Mucosa of rectum (tissue), 2 donors: Measurements from ENCODE around the gene KLRB1.
"Not testable (repeated sequence)": the region's sequence is repeated elsewhere in the genome, so short reads cannot be mapped to it uniquely, and the experiment has no call there.

ENCODE experiments used
- H3K27ac ChIP-seq, 2 donors: one replicate each; pipeline ENCODE4 v1.7.0; 2013; ENCODE audit warnings: inconsistent platforms in 2 of 2, low read depth in 2 of 2, low read length in 2 of 2
- H3K27me3 ChIP-seq, 2 donors: one replicate each; pipeline ENCODE4 v1.7.0; 2013; ENCODE audit warnings: low read length in 2 of 2; ENCODE audit not compliant: control insufficient read depth in 2 of 2, insufficient read depth in 2 of 2
- H3K36me3 ChIP-seq, 2 donors: one replicate each; pipeline ENCODE4 v1.7.0; 2013; ENCODE audit warnings: low read length in 2 of 2; ENCODE audit not compliant: control insufficient read depth in 2 of 2, insufficient read depth in 2 of 2
- H3K4me1 ChIP-seq, 2 donors: one replicate each; pipeline ENCODE4 v1.7.0; 2013; ENCODE audit warnings: low read length in 2 of 2, mild to moderate bottlenecking in 1 of 2; ENCODE audit not compliant: control insufficient read depth in 2 of 2, insufficient read depth in 2 of 2
- H3K4me3 ChIP-seq, 2 donors: one replicate each; pipeline ENCODE4 v1.7.0; 2013; ENCODE audit warnings: low read length in 2 of 2
- H3K9ac ChIP-seq, 2 donors: one replicate each; pipeline ENCODE4 v1.7.0; 2013; ENCODE audit warnings: low read length in 2 of 2, low read depth in 1 of 2, mild to moderate bottlenecking in 1 of 2
- H3K9me3 ChIP-seq, 2 donors: one replicate each; pipeline ENCODE4 v1.7.0; 2013; ENCODE audit warnings: low read length in 2 of 2; ENCODE audit not compliant: control insufficient read depth in 2 of 2
- donor health status: healthy.
- donor health status: Normal muscosa, but diverticular disease.

KLRB1 gene

DNA sequence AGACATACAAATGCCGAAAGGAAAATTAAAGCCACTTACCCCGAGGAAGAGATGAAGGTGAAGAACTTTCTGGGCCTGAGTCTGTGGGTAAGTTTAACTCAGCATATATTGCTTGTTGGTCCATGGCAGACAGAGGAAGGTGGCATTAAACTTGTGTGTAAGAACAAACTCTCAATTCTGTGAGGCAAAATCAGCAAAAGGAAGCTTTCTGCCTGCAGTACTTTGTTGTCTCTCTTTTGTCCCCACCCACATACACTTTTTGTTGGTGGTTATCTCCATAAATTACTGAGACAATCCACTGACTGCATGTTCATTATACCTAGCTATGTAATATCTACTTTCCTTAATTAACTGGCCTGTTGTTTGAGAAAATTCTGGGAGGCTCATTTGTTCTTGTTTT, at the start of gene KLRB1:
Gene KLRB1, minus strand, starts transcription at position 201 of the 400 bp plus-strand sequence. Its CDS starts 77 bp downstream, at position 124.
- Histone ChIP-seq H3K9ac (peak within 1 kb of the TSS in 1 of 2 donors; percentile 26), H3K36me3 (no peaks in the 10 kb centered on the region), H3K27ac (no peak within 1 kb of the TSS)

DNA sequence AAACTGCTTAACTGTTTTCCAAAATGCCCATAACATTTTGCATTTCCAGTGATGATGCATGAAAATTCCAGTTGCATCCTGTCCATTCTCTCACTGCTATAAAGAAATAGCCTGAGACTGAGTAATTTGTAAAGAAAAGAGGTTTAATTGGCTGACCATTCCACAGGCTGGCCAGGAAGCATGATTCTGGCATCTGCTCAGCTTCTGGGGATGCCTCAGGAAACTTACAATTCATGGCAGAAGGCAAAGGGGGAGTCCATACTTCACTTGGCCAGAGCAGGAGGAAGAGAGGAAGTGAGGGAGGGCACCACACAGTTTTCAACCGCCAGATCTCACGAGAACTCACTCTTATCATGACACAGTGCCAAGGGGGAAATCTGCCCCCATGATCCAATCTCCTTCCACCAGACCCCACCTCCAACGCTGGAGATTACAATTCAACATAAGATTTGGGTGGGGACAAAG, 43.6 kb upstream of the KLRB1 start:
- Histone ChIP-seq H3K27me3 (no peaks in the 10 kb centered on the region), H3K36me3 (peaks cover 0 to 14% of the 10 kb centered on the region in 2 donors), H3K9me3 (no peaks in the 10 kb centered on the region), H3K4me1 (peaks cover 9 to 13% of the 10 kb centered on the region in 2 donors), H3K4me3 (peak overlapping the region in 1 of 2 donors; percentile 93), H3K9ac (no peak overlapping the region), H3K27ac (peak overlapping the region; percentile 41 to 91)

More for the DNA sequence above, at the start of gene KLRB1:
- H3K4me1 ChIP-seq, result no peaks in the 10 kb centered on the region
- H3K27me3 ChIP-seq, result no peaks in the 10 kb centered on the region
- peak within 1 kb of the TSS in 1 of 2 donors; percentile 22 for H3K4me3 ChIP-seq
- no peaks in the 10 kb centered on the region for H3K9me3 ChIP-seq

DNA sequence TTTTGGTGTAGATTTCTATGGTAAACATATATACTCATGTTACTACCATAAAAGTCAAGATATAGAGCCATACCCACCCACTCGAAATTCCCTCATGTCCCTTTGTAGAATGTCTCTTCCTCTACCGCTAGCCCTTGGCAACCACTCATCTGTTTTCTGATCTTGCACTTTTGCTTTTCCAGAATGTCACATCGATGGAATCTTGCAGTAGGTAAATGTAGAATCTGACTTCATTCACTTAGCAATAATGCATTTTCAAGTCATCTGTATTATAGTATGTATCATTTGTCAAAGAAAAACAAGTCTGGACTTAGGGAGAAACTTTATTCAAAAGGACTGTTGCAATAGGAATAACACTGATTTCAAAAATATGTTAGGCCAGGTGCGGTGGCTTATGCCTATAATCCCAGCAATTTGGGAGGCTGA, 42.4 kb upstream of the KLRB1 start:
- Histone ChIP-seq H3K36me3 (peaks cover 0 to 13% of the 10 kb centered on the region in 2 donors), H3K4me3 (peak overlapping the region; percentile 41 to 93), H3K9me3 (no peaks in the 10 kb centered on the region), H3K27ac (peak overlapping the region; percentile 83 to 91), H3K4me1 (peaks cover 9 to 13% of the 10 kb centered on the region in 2 donors), H3K27me3 (no peaks in the 10 kb centered on the region), H3K9ac (peak overlapping the region; percentile 46 to 86)

DNA sequence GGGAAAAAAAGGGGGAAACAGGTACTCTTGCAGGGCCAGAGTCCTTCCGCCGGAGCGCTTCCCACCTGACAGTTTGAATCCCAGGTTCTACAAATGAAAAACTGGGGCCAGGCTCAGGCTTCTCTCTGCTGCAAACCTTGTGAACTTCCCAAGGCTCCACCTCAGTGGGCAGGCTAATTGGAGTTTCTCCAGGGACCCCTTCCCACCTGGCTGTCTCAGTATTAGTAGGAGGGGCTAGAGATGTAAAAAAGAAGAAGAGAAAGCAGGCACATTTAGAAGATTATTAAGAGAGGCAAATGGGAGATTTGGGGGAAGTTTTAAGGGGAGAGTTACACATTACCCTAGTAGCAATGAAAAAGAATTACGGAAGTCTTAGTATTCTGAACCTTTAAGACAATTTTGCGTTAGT, 41.8 kb upstream of the KLRB1 start:
- Histone ChIP-seq H3K27me3 (no peaks in the 10 kb centered on the region), H3K4me3 (peak overlapping the region; percentile 68 to 93), H3K4me1 (peaks cover 9 to 13% of the 10 kb centered on the region in 2 donors), H3K36me3 (peaks cover 0 to 6% of the 10 kb centered on the region in 2 donors), H3K9ac (peak overlapping the region; percentile 84 to 86), H3K9me3 (peaks cover 0 to 2% of the 10 kb centered on the region in 2 donors), H3K27ac (peak overlapping the region; percentile 83 to 91)

DNA sequence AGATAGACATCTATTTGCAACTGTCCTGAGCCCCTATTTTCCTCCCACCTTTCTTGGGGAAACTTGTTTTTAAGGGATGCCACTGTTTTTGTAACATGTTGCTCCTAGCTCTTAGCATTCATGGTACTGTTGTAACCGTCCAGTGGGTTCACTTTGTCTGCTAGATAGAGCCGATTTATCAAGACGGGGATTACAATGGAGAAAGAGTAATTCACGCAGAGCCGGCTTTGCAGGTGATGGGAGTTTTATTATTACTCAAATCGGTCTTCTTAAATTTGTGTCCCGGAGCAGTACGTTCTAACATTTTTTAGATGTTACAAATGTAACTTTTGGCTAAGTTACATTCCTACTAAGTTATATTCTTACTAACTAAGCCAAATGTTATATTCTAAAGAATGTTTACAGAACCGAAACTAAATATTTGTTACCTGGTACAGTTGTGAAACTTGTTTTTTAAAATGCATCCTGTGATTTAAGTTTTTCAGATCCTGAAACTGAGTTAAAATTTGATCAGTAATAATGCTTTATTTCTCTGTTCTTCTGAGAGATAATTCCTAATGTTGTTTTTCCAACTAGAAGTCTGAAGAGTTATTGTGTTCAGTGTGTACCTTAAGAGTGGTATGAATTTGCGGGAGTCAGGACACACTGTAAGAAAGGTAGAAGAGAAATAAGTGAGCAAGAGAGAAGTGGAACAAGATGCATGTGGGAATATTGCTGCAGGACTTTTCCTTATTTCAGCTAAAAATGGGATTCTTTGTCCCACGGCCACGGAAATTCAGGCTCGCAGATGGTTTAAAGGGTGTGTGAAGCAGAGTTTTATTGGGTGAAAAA, 41.2 kb upstream of the KLRB1 start:
- Histone ChIP-seq H3K27ac (peak overlapping the region; percentile 83 to 91), H3K27me3 (no peaks in the 10 kb centered on the region), H3K9me3 (peaks cover 0 to 2% of the 10 kb centered on the region in 2 donors), H3K4me1 (peaks cover 9 to 13% of the 10 kb centered on the region in 2 donors), H3K36me3 (peaks cover 0 to under 1% of the 10 kb centered on the region in 2 donors), H3K4me3 (peak overlapping the region; percentile 68 to 93), H3K9ac (peak overlapping the region; percentile 84 to 86)

DNA sequence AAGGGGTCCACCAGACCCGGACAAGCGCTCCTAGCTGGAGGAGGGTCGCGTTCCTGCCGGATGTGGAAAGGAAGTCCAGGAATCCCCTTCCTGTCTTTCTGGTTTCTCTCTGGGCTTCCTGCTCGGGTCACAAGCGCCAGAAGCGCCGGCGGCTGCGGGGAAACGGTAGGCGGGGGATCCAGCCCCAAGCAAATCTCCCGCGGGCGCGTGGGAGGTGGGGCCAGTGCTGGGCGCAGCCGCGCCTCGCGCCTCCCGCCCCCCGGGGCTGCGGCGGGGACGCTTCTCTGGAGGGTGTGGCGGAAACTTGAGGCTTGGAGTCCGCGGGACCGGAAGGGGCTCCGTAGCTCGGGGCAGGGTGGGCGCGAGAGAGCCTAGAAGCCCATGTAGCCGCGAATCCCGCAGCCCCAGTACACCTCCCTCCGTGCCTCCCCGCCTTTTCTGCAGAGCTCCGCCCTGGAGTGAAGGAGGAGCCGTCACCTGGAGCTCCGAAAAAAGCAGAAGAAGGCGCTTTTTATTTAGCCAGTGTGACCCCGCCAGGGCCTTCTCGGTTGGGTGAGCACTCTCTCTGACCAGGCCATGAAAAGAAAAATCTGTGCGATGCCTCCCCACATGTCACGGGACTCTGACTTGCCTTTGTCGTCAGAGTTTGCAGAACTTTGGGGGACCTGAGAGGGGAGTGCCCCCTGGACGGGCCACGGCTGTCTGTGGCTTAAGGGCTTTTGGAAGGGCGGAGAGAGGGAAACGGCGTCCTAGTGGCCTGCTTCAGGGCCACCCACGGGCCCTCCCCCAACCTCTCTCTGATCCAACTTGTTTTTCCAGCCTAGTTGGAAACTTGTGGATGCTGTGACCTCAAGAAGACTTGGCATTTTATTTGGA, 40.3 kb upstream of the KLRB1 start:
- peak overlapping the region; percentile 84 to 86 for H3K9ac ChIP-seq
- no peaks in the 10 kb centered on the region for H3K27me3 ChIP-seq
- peaks cover 0 to 2% of the 10 kb centered on the region in 2 donors for H3K9me3 ChIP-seq
- peaks cover 9 to 13% of the 10 kb centered on the region in 2 donors for H3K4me1 ChIP-seq
- peak overlapping the region; percentile 83 to 91 for H3K27ac ChIP-seq
- no peaks in the 10 kb centered on the region for H3K36me3 ChIP-seq
- peak overlapping the region; percentile 68 to 93 for H3K4me3 ChIP-seq

DNA sequence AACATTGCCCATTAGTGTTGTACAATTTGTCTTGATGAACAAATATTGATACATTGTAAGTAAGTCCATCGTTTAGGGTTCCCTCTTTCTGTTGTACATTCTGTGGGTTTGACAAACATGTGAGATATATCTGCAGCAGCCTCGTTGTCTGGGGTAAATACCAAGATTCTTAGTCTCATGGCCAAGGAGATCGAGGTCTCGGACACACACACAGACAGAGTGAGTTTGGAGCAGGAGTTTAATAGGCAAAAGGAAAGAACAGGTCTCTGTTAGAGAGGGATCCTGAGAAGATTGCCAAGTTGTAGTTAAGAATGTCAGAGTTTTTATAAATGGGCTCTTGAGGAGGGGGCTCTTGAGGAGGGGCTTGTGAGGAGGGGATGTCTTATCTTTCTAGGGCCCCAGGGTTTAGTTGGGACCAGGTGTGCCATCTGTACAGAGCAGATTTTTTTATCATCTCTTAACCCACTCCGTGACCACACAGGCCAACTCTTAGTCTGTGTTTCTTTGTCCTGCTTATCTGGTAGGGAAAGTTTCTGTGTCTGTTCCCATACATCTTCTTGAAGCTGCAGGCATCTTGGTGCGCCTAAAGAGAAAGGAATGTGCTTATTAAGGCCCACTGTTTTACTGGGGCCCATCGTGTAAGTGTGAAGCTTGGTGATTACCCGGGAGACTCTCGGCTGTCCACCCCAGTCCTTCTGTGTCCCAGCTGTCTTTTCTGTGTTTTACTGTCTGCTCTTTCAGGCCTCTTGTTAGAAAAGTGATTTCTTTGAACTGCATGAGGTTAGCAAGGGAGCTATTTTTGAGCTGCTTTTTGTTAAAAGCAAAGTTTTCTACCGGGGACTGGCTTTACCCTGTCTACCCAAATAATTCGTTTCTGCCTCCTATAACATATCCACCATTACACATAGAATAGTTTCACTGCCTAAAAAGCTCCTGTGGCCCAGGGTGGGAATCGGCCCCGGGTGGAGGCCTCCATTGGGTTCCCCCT, 39.4 kb upstream of the KLRB1 start:
- H3K9ac ChIP-seq, result peak overlapping the region; percentile 70 to 84

DNA sequence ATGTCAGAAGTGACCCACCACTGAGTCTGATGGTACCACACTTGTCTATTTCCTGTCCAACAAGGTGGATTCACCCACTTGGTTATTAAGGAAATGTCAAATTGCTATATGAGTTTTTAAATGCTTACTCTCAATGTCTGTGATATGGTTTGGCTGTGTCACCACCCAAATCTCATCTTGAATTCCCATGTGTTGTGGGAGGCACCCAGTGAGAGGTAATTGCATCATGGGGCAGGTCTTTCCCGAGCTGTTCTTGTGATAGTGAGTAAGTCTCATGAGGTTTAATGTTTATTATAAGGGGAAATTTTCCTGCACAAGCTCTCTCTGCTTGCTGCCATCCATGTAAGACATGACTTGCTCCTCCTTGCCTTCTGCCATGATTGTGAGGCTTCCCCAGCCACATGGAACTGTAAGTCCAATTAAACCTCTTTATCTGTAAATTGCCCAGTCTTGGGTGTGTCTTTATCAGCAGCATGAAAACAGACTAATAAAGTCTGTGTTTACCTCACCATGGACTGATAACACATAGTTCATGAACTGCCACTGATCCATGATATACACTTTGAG, 37.4 kb upstream of the KLRB1 start:
- not testable (repeated sequence) for H3K9me3 ChIP-seq, H3K4me1 ChIP-seq, H3K27me3 ChIP-seq, H3K9ac ChIP-seq, H3K4me3 ChIP-seq, H3K27ac ChIP-seq, H3K36me3 ChIP-seq

More for the DNA sequence above, 39.4 kb upstream of the KLRB1 start:
- Histone ChIP-seq H3K27me3 (no peaks in the 10 kb centered on the region), H3K4me1 (peaks cover 9 to 13% of the 10 kb centered on the region in 2 donors), H3K9me3 (peaks cover 0 to 2% of the 10 kb centered on the region in 2 donors), H3K27ac (peak overlapping the region; percentile 83 to 91), H3K4me3 (peak overlapping the region; percentile 68 to 93), H3K36me3 (no peaks in the 10 kb centered on the region)

DNA sequence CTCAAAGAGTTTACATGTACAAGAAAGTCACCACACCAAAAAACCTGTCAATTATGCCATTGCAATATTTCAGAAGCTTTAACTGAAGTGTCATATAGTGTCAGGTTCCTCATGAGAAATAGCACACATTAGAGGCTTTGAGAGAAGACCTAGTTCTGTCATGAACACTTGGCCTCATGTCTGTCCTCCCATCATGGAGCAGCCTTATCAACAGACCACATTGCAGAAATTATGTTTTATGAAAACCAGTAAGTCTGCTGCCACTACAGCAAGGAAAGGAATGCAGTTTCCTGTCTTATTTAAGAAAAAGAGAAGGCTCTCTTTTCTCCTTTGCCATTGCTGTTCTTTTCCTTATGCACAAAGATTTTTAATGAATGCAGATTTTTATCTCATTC, 35.5 kb upstream of the KLRB1 start:
- Histone ChIP-seq H3K27ac (no peak overlapping the region), H3K4me3 (no peak overlapping the region), H3K9me3 (peaks cover 0 to 2% of the 10 kb centered on the region in 2 donors), H3K4me1 (peaks cover 6 to 9% of the 10 kb centered on the region in 2 donors), H3K36me3 (no peaks in the 10 kb centered on the region), H3K9ac (no peak overlapping the region), H3K27me3 (no peaks in the 10 kb centered on the region)
